Mesothelial cell of epicardium (in vitro differentiated cells): ENCODE data around the gene ZBTB7A. TPM values are rescaled to one million over a fixed set of nuclear protein-coding genes. Genes with fewer than 3 reads are reported as not detected.

Source experiments
- DNase-seq, 2 experiments: peaks; one replicate each; pipeline ENCODE4 v3.0.0; 2021; ENCODE audit warnings: low spot score in 2 of 2; ENCODE audit not compliant: unreplicated experiment in 2 of 2
- H3K27ac Mint-ChIP-seq: 2 replicates; pipeline ENCODE4 v1.8.0; 2021; ENCODE audit warnings: mixed read lengths
- H3K27me3 Mint-ChIP-seq: 2 replicates; pipeline ENCODE4 v1.8.0; 2021; ENCODE audit warnings: low read depth, mixed read lengths
- H3K36me3 Mint-ChIP-seq: 2 replicates; pipeline ENCODE4 v1.8.0; 2021; ENCODE audit warnings: mixed read lengths
- H3K4me1 Mint-ChIP-seq: 2 replicates; pipeline ENCODE4 v1.8.0; 2021; ENCODE audit warnings: mixed read lengths
- H3K4me3 Mint-ChIP-seq: 2 replicates; pipeline ENCODE4 v1.8.0; 2021; ENCODE audit warnings: mild to moderate bottlenecking, moderate library complexity, mixed read lengths
- H3K9me3 Mint-ChIP-seq: 2 replicates; pipeline ENCODE4 v1.8.0; 2021; ENCODE audit warnings: mixed read lengths
- total RNA-seq: library from RNA; stranded (reverse); gene quantifications from 3 replicates; pipeline ENCODE4 v1.2.1, GENCODE V29; 2021
- TF ChIP-seq, protein P1 (sequence below): fragments of 200-600 bp; sonication (generic); IDR thresholded peaks from one replicate; pipeline ENCODE4 v1.5.0; 2021; ENCODE audit warnings: antibody characterized with exemption; ENCODE audit not compliant: unreplicated experiment

ZBTB7A gene
- total RNA-seq, 1 donor from 2014 or later = 27.9 TPM

- H3K4me3 Mint-ChIP-seq = no peak overlapping the region
- peaks cover 12% of the 10 kb centered on the region for H3K4me1 Mint-ChIP-seq
- H3K9me3 Mint-ChIP-seq = no peaks in the 10 kb centered on the region
- DNase-seq = no peak
- TF ChIP-seq, protein P1, sequence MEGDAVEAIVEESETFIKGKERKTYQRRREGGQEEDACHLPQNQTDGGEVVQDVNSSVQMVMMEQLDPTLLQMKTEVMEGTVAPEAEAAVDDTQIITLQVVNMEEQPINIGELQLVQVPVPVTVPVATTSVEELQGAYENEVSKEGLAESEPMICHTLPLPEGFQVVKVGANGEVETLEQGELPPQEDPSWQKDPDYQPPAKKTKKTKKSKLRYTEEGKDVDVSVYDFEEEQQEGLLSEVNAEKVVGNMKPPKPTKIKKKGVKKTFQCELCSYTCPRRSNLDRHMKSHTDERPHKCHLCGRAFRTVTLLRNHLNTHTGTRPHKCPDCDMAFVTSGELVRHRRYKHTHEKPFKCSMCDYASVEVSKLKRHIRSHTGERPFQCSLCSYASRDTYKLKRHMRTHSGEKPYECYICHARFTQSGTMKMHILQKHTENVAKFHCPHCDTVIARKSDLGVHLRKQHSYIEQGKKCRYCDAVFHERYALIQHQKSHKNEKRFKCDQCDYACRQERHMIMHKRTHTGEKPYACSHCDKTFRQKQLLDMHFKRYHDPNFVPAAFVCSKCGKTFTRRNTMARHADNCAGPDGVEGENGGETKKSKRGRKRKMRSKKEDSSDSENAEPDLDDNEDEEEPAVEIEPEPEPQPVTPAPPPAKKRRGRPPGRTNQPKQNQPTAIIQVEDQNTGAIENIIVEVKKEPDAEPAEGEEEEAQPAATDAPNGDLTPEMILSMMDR = no peak
- H3K27me3 Mint-ChIP-seq = no peaks in the 10 kb centered on the region
- peak overlapping the region; percentile 39 for H3K27ac Mint-ChIP-seq
- H3K36me3 Mint-ChIP-seq = peaks cover 13% of the 10 kb centered on the region
These were observed 7.8 kb downstream of the ZBTB7A start for GRCh38 chr19:4058693-4059452.

DNA sequence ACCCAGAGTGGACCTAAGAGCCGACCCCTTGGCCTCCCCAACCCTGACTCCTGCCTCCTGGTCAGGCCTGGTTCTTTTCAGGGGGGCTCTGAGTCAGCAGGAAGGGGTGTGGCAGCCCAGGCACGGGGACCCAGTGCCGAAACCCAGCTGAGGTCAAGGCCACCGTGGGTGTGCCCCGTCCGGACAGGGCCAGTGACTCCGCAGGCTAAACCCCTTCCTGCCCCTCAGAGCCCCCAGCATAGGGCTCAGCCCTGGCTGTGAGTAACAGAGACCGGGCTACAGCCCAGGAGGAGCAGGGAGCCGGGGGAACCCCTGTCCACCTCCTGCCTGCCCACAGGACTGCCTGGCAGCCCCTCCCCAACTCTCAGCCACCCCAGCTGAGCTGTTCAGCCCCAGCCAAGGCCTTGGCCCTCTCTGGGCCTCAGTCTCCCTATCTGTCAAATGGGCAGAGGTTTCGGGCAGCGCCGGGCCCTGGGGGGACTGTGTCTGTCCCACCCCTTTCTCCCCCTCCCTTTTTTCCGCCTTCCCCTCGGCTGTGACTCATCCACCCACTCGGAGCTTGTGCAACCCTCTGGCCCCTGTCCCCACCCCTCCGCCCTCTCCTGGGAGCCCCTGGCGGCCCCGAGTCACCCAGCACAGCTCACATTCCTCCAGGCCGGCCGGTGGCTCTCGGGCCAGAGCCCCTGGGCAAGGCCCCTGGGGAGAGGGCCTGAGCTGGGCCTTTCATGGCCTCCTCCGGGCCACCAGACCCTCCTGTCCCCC lies 8.6 kb downstream of the ZBTB7A start:
- no peaks in the 10 kb centered on the region for H3K9me3 Mint-ChIP-seq
- H3K4me3 Mint-ChIP-seq = no peak overlapping the region
- H3K4me1 Mint-ChIP-seq = peaks cover 12% of the 10 kb centered on the region
- H3K36me3 Mint-ChIP-seq = peaks cover 20% of the 10 kb centered on the region
- DNase-seq = no peak
- peak overlapping the region; percentile 61 for H3K27ac Mint-ChIP-seq
- TF ChIP-seq, protein P1 = no peak
- no peaks in the 10 kb centered on the region for H3K27me3 Mint-ChIP-seq

GRCh38 chr19:4055209-4055552 lies 11.5 kb downstream of the ZBTB7A start:
- Mint-ChIP-seq H3K36me3 (peaks cover 34% of the 10 kb centered on the region), H3K27ac (no peak overlapping the region)

DNA sequence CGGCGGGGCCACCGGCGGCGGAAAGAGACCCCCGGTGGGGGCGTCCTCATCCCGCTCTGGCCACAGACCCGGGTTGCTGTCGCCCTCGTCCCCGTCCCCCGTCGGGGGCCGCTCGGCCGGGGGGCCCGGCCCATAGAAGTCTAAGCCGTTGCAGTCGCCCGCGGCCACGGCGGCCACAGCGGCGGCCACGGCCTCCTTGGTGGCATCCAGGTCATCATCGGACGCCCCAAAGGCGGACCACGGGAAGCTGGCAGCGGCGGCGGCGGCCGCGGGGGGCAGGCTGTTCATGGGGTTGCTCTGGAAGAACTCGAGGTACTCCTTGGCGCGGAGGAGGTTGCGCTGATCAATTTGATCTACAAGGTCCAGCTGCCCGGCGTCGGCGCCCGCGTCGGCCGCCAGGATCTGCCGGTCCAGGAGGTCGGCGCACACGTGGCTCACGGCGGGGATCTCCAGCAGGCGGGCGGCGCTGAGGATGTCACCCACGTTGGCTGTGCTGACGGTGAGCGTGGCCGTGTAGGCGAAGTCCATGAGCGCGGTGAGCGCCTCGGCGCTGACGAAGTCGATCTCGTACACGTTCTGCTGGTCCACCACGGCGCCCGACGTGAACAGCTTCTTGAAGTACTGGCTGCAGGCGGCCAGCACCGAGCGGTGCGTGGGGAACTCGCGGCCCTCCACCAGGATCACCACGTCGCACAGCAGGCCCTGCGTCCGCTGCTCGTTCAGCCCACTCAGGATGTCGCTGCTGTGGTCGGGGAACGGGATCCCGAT lies 12.1 kb downstream of the ZBTB7A start:
- Mint-ChIP-seq H3K36me3 (peaks cover 34% of the 10 kb centered on the region), H3K4me3 (no peak overlapping the region), H3K4me1 (peaks cover 8% of the 10 kb centered on the region), H3K27me3 (no peaks in the 10 kb centered on the region), H3K9me3 (no peaks in the 10 kb centered on the region), H3K27ac (no peak overlapping the region)
- no peak for DNase-seq
- TF ChIP-seq, protein P1 = no peak

More at GRCh38 chr19:4055209-4055552, 11.5 kb downstream of the ZBTB7A start:
- Mint-ChIP-seq H3K4me1 (peaks cover 8% of the 10 kb centered on the region), H3K27me3 (no peaks in the 10 kb centered on the region), H3K9me3 (no peaks in the 10 kb centered on the region), H3K4me3 (no peak overlapping the region)
- DNase-seq = no peak
- TF ChIP-seq, protein P1 = no peak

GRCh38 chr19:4053423-4054324 lies 13.0 kb downstream of the ZBTB7A start:
- H3K27me3 Mint-ChIP-seq = no peaks in the 10 kb centered on the region
- H3K36me3 Mint-ChIP-seq = peaks cover 34% of the 10 kb centered on the region
- peaks cover 8% of the 10 kb centered on the region for H3K4me1 Mint-ChIP-seq
- TF ChIP-seq, protein P1 = no peak
- no peak for DNase-seq
- H3K9me3 Mint-ChIP-seq = no peaks in the 10 kb centered on the region
- no peak overlapping the region for H3K27ac Mint-ChIP-seq
- H3K4me3 Mint-ChIP-seq = no peak overlapping the region
